ENCODE results near the gene TMED1.

- TF ChIP-seq CTCF (IDR thresholded peaks at IDR 0.05) = no peak
- no peak for TF ChIP-seq POLR2A (IDR thresholded peaks at IDR 0.05)
Measured at GRCh38 chr19:10852941-10853340, 16.9 kb upstream of the TMED1 start.

Data from thyroid gland (tissue), 4 donors.